Left forelimb (tissue), 1 donor: ENCODE results near the gene EIF4H.
"Not testable (repeated sequence)": the region's sequence is repeated elsewhere in the genome, so short reads cannot be mapped to it uniquely, and the experiment has no call there.

ENCODE experiments used
- DNase-seq: peaks from one replicate; pipeline ENCODE4 v3.0.0-alpha.2; 2018; ENCODE audit warnings: low spot score

Gene EIF4H

GRCh38 chr7:74175340-74175739 is 1.2 kb downstream of the EIF4H start:
- DNase-seq = no peak

- DNase-seq = no peak
Observed at GRCh38 chr7:74176555-74176954, 2.4 kb downstream of the EIF4H start.

- DNase-seq = no peak
Observed at GRCh38 chr7:74178632-74179031, 4.5 kb downstream of the EIF4H start.

- DNase-seq = no peak
Observed at GRCh38 chr7:74179935-74180604, 5.9 kb downstream of the EIF4H start.

GRCh38 chr7:74180866-74181265 is 6.7 kb downstream of the EIF4H start:
- no peak for DNase-seq

- DNase-seq = no peak
Observed at GRCh38 chr7:74181821-74182220, 7.7 kb downstream of the EIF4H start.

- DNase-seq = no peak
Observed at GRCh38 chr7:74182453-74183090, 8.4 kb downstream of the EIF4H start.

- no peak for DNase-seq
Observed at GRCh38 chr7:74183142-74183541, 9.0 kb downstream of the EIF4H start.

GRCh38 chr7:74183653-74184450 is 9.7 kb downstream of the EIF4H start:
- DNase-seq = no peak

GRCh38 chr7:74185016-74185415 is 10.9 kb downstream of the EIF4H start:
- DNase-seq = no peak

GRCh38 chr7:74185636-74186035 is 11.5 kb downstream of the EIF4H start:
- no peak for DNase-seq

GRCh38 chr7:74187915-74188675 is 13.9 kb downstream of the EIF4H start:
- DNase-seq = no peak

GRCh38 chr7:74190259-74190658 is 16.1 kb downstream of the EIF4H start:
- no peak for DNase-seq

GRCh38 chr7:74191231-74191630 is 17.1 kb downstream of the EIF4H start:
- no peak for DNase-seq

- DNase-seq = no peak
Observed at GRCh38 chr7:74193054-74193453, 18.9 kb downstream of the EIF4H start.

GRCh38 chr7:74193913-74194312 is 19.8 kb downstream of the EIF4H start:
- no peak for DNase-seq

- no peak for DNase-seq
Observed at GRCh38 chr7:74194686-74195085, 20.5 kb downstream of the EIF4H start.

- not testable (repeated sequence) for DNase-seq
Observed at GRCh38 chr7:74195139-74195860, 21.1 kb downstream of the EIF4H start.

- DNase-seq = not testable (repeated sequence)
Observed at GRCh38 chr7:74195968-74196654, 22.0 kb downstream of the EIF4H start.

- DNase-seq = no peak
Observed at GRCh38 chr7:74197449-74198124, 23.4 kb downstream of the EIF4H start.
